MM.1S (cell line): ENCODE measurements around the gene NPNT.

Experiments
- EZH2 ChIP-seq: fragments of 300-600 bp; sonication (generic); optimal IDR thresholded peaks from 2 replicates; pipeline ENCODE3; 2017; ENCODE audit warnings: low read depth, mild to moderate bottlenecking, antibody characterized with exemption, low read length, mixed read lengths
- TF ChIP-seq, protein P1 (sequence below): fragments of 300-600 bp; sonication (generic); IDR thresholded peaks from 2 replicates; pipeline ENCODE4 v1.5.1; 2016; ENCODE audit warnings: antibody characterized with exemption, low read length, mixed read lengths

DNA sequence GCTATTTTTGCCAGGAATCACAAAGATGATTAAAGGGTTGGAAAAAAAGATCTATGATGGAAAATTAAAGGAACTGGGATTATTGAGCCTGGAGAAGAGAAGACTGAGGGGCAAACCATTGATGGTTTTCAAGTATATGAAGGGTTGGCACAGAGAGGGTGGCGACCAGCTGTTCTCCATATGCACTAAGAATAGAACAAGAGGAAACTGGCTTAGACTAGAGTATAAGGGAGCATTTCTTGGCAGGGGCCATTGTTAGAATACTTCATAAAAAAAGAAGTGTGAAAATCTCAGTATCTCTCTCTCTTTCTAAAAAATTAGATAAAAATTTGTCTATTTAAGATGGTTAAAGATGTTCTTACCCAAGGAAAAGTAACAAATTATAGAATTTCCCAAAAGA lies 75.1 kb downstream of the NPNT start:
- TF ChIP-seq, protein P1, sequence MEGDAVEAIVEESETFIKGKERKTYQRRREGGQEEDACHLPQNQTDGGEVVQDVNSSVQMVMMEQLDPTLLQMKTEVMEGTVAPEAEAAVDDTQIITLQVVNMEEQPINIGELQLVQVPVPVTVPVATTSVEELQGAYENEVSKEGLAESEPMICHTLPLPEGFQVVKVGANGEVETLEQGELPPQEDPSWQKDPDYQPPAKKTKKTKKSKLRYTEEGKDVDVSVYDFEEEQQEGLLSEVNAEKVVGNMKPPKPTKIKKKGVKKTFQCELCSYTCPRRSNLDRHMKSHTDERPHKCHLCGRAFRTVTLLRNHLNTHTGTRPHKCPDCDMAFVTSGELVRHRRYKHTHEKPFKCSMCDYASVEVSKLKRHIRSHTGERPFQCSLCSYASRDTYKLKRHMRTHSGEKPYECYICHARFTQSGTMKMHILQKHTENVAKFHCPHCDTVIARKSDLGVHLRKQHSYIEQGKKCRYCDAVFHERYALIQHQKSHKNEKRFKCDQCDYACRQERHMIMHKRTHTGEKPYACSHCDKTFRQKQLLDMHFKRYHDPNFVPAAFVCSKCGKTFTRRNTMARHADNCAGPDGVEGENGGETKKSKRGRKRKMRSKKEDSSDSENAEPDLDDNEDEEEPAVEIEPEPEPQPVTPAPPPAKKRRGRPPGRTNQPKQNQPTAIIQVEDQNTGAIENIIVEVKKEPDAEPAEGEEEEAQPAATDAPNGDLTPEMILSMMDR, result no peak
- no peak for TF ChIP-seq EZH2
